GM19328 (cell line): ENCODE measurements around the gene UXS1.

Experiments used
- ATAC-seq: cut with Tn5 transposase; IDR thresholded peaks from one replicate; pipeline ENCODE4 v1.9.1; 2021; ENCODE audit warnings: mild to moderate bottlenecking, moderate library complexity; ENCODE audit not compliant: unreplicated experiment

The UXS1 gene

GRCh38 chr2:106189764-106190468 is 4.2 kb downstream of the UXS1 start:
- no peak for ATAC-seq

GRCh38 chr2:106189325-106189724 is 4.8 kb downstream of the UXS1 start:
- no peak for ATAC-seq

- no peak for ATAC-seq
These were observed 6.7 kb downstream of the UXS1 start for GRCh38 chr2:106187273-106187891.

GRCh38 chr2:106185475-106186184 is 8.5 kb downstream of the UXS1 start:
- no peak for ATAC-seq

- no peak for ATAC-seq
These were observed 9.2 kb downstream of the UXS1 start for GRCh38 chr2:106184857-106185256.

- no peak for ATAC-seq
These were observed 9.7 kb downstream of the UXS1 start for GRCh38 chr2:106184394-106184793.

GRCh38 chr2:106183101-106183696 is 10.9 kb downstream of the UXS1 start:
- no peak for ATAC-seq

- ATAC-seq = no peak
These were observed 13.0 kb downstream of the UXS1 start for GRCh38 chr2:106181064-106181463.

- no peak for ATAC-seq
These were observed 13.5 kb downstream of the UXS1 start for GRCh38 chr2:106180602-106181001.

- ATAC-seq = no peak
These were observed 15.4 kb downstream of the UXS1 start for GRCh38 chr2:106178716-106179115.

- no peak for ATAC-seq
These were observed 16.5 kb downstream of the UXS1 start for GRCh38 chr2:106177581-106177980.

GRCh38 chr2:106176446-106177099 is 17.5 kb downstream of the UXS1 start:
- no peak for ATAC-seq

GRCh38 chr2:106175086-106175850 is 18.8 kb downstream of the UXS1 start:
- no peak for ATAC-seq

GRCh38 chr2:106174056-106174455 is 20.0 kb downstream of the UXS1 start:
- no peak for ATAC-seq

GRCh38 chr2:106172649-106173048 is 21.5 kb downstream of the UXS1 start:
- no peak for ATAC-seq

- ATAC-seq = no peak
These were observed 25.4 kb downstream of the UXS1 start for GRCh38 chr2:106168657-106169056.

- no peak for ATAC-seq
These were observed 27.0 kb downstream of the UXS1 start for GRCh38 chr2:106167067-106167466.

- no peak for ATAC-seq
These were observed 28.5 kb downstream of the UXS1 start for GRCh38 chr2:106165561-106165960.

GRCh38 chr2:106165029-106165428 is 29.1 kb downstream of the UXS1 start:
- no peak for ATAC-seq

GRCh38 chr2:106163948-106164545 is 30.1 kb downstream of the UXS1 start:
- ATAC-seq = no peak
